ENCODE results near the gene PCSK1.
A peak's percentile ranks its signal among the peaks of the same experiment; 100 is the strongest.
"Not testable (repeated sequence)": the region's sequence is repeated elsewhere in the genome, so short reads cannot be mapped to it uniquely, and the experiment has no call there.

Gene PCSK1

GRCh38 chr5:96425443-96425842 is 7.6 kb downstream of the PCSK1 start:
- DNase-seq: no peak

GRCh38 chr5:96415897-96416296 is 17.2 kb downstream of the PCSK1 start:
- no peak for DNase-seq

GRCh38 chr5:96412868-96413449 is 20.1 kb downstream of the PCSK1 start:
- no peak for DNase-seq

- DNase-seq: no peak
These were observed 23.0 kb downstream of the PCSK1 start for GRCh38 chr5:96410013-96410412.

GRCh38 chr5:96408841-96409538 is 24.1 kb downstream of the PCSK1 start:
- DNase-seq: no peak

- DNase-seq: peak; percentile 36
These were observed 24.8 kb downstream of the PCSK1 start for GRCh38 chr5:96408210-96408777.

GRCh38 chr5:96407436-96407835 is 25.6 kb downstream of the PCSK1 start:
- DNase-seq: no peak

GRCh38 chr5:96404191-96404867 is 28.7 kb downstream of the PCSK1 start:
- DNase-seq: no peak

GRCh38 chr5:96402500-96402899 is 30.5 kb downstream of the PCSK1 start:
- no peak for DNase-seq

- no peak for DNase-seq
These were observed 36.2 kb downstream of the PCSK1 start for GRCh38 chr5:96396878-96397277.

GRCh38 chr5:96395295-96395694 is 37.8 kb downstream of the PCSK1 start:
- not testable (repeated sequence) for DNase-seq

GRCh38 chr5:96391921-96392320 is 41.1 kb downstream of the PCSK1 start:
- DNase-seq: no peak

GRCh38 chr5:96388176-96388575 is 44.9 kb downstream of the PCSK1 start:
- DNase-seq: no peak

GRCh38 chr5:96387616-96388015 is 45.4 kb downstream of the PCSK1 start:
- no peak for DNase-seq

GRCh38 chr5:96385538-96385937 is 47.5 kb downstream of the PCSK1 start:
- DNase-seq: no peak

- no peak for DNase-seq
These were observed 48.7 kb downstream of the PCSK1 start for GRCh38 chr5:96384353-96384752.

GRCh38 chr5:96381526-96381925 is 51.5 kb downstream of the PCSK1 start:
- DNase-seq: no peak

GRCh38 chr5:96379896-96380295 is 53.2 kb downstream of the PCSK1 start:
- DNase-seq: no peak

- DNase-seq: no peak
These were observed 55.5 kb downstream of the PCSK1 start for GRCh38 chr5:96377597-96377996.

GRCh38 chr5:96377167-96377566 is 55.9 kb downstream of the PCSK1 start:
- no peak for DNase-seq

- no peak for DNase-seq
These were observed 58.4 kb downstream of the PCSK1 start for GRCh38 chr5:96374653-96375052.

GRCh38 chr5:96373381-96373733 is 59.7 kb downstream of the PCSK1 start:
- no peak for DNase-seq

- DNase-seq: no peak
These were observed 60.2 kb downstream of the PCSK1 start for GRCh38 chr5:96372726-96373380.

- no peak for DNase-seq
These were observed 62.1 kb downstream of the PCSK1 start for GRCh38 chr5:96370976-96371375.

Measured in inflammatory macrophage treated with lipopolysaccharide for 4 hours (primary cell).